WTC11 (cell line): ENCODE data around the gene GSPT1. TPM values are rescaled to one million over a fixed set of nuclear protein-coding genes. Genes with fewer than 3 reads are reported as not detected.

Experiments
- ATAC-seq: fragments of 200-7000 bp; cut with Tn5 transposase; 2 replicates; pipeline ENCODE4 v1.10.0; 2021; ENCODE audit warnings: mild to moderate bottlenecking, moderate library complexity
- CTCF ChIA-PET: fragments of 300-600 bp; sonication (Branson Sonifier 250); formaldehyde crosslinking; loops from one replicate; lab custom pipeline; 2021; ENCODE audit warnings: antibody characterized with exemption; lab: Charles Lee
- POLR2A ChIA-PET: fragments of 350-600 bp; sonication (Branson Sonifier 250); formaldehyde crosslinking; loops from one replicate; lab custom pipeline; 2021; ENCODE audit warnings: antibody characterized with exemption; lab: Charles Lee
- DNase-seq: peaks from one replicate; pipeline ENCODE4 v3.0.0; 2021; ENCODE audit warnings: low spot score
- H3K27ac Mint-ChIP-seq: 2 replicates; pipeline ENCODE4 v1.8.0; 2021; ENCODE audit warnings: mixed read lengths
- H3K27me3 Mint-ChIP-seq: 2 replicates; pipeline ENCODE4 v1.8.0; 2021; ENCODE audit warnings: low read depth, mild to moderate bottlenecking, moderate library complexity, mixed read lengths
- H3K36me3 Mint-ChIP-seq: 2 replicates; pipeline ENCODE4 v1.8.0; 2021; ENCODE audit warnings: mixed read lengths
- H3K4me1 Mint-ChIP-seq: 2 replicates; pipeline ENCODE4 v1.8.0; 2022; ENCODE audit warnings: mixed read lengths
- H3K4me3 Mint-ChIP-seq: 2 replicates; pipeline ENCODE4 v1.8.0; 2021; ENCODE audit warnings: mild to moderate bottlenecking, moderate library complexity, mixed read lengths
- H3K9me3 Mint-ChIP-seq: 2 replicates; pipeline ENCODE4 v1.8.0; 2021; ENCODE audit warnings: mixed read lengths
- CREB1 ChIP-seq: sonication (generic); formaldehyde crosslinking; IDR thresholded peaks from 2 replicates; pipeline ENCODE4 v1.8.0; 2023; ENCODE audit warnings: mild to moderate bottlenecking, missing genetic modification reagents
- ESRRA ChIP-seq: sonication (generic); formaldehyde crosslinking; IDR thresholded peaks from 2 replicates; pipeline ENCODE4 v1.8.1; 2022; ENCODE audit warnings: mild to moderate bottlenecking, missing genetic modification reagents, borderline replicate concordance
- OVOL2 ChIP-seq: fragments of 250-450 bp; sonication (Bioruptor Pico); IDR thresholded peaks from 2 replicates; pipeline ENCODE4 v1.9.0; 2021; ENCODE audit warnings: mild to moderate bottlenecking, borderline replicate concordance
- TEAD1 ChIP-seq: sonication (generic); formaldehyde crosslinking; IDR thresholded peaks from 2 replicates; pipeline ENCODE4 v1.8.0; 2022; ENCODE audit warnings: mild to moderate bottlenecking, missing genetic modification reagents
- ZNF396 ChIP-seq: fragments of 250-450 bp; sonication (Bioruptor Pico); IDR thresholded peaks from 2 replicates; pipeline ENCODE4 v1.8.0; 2021; ENCODE audit warnings: mild to moderate bottlenecking, moderate library complexity, borderline replicate concordance
- ZNF423 ChIP-seq: fragments of 250-450 bp; sonication (Bioruptor Pico); IDR thresholded peaks from 2 replicates; pipeline ENCODE4 v2.1.2; 2022; ENCODE audit warnings: mild to moderate bottlenecking, moderate library complexity
- total RNA-seq: library from RNA; stranded (reverse); gene quantifications from 3 replicates; pipeline ENCODE4 v1.2.3, GENCODE V29; 2021
- TF ChIP-seq, protein P1 (sequence below): sonication (generic); formaldehyde crosslinking; IDR thresholded peaks from 2 replicates; pipeline ENCODE4 v1.8.1; 2023; ENCODE audit warnings: mild to moderate bottlenecking, missing genetic modification reagents, borderline replicate concordance
- TF ChIP-seq, protein P2 (sequence below): fragments of 200-600 bp; IDR thresholded peaks from 2 replicates; pipeline ENCODE4 v1.8.0; 2022; ENCODE audit warnings: antibody characterized with exemption
- TF ChIP-seq, protein P3 (sequence below): sonication (generic); formaldehyde crosslinking; IDR thresholded peaks from 2 replicates; pipeline ENCODE4 v1.8.0; 2022; ENCODE audit warnings: mild to moderate bottlenecking, missing genetic modification reagents
- TF ChIP-seq, protein P4 (sequence below): fragments of 250-450 bp; sonication (Bioruptor Pico); conservative IDR thresholded peaks from 2 replicates; pipeline ENCODE4 v1.9.0; 2021; ENCODE audit warnings: mild to moderate bottlenecking
- TF ChIP-seq, protein P5 (sequence below): sonication (generic); formaldehyde crosslinking; IDR thresholded peaks from 2 replicates; pipeline ENCODE4 v1.8.1; 2022; ENCODE audit warnings: mild to moderate bottlenecking, moderate library complexity, missing genetic modification reagents
- TF ChIP-seq, protein P6 (sequence below): sonication (generic); formaldehyde crosslinking; IDR thresholded peaks from 2 replicates; pipeline ENCODE4 v1.8.0; 2023; ENCODE audit warnings: mild to moderate bottlenecking, missing genetic modification reagents
- TF ChIP-seq, protein P7 (sequence below): sonication (generic); formaldehyde crosslinking; IDR thresholded peaks from 2 replicates; pipeline ENCODE4 v1.8.0; 2022; ENCODE audit warnings: mild to moderate bottlenecking, missing genetic modification reagents
- TF ChIP-seq, protein P8 (sequence below): sonication (generic); formaldehyde crosslinking; IDR thresholded peaks from 2 replicates; pipeline ENCODE4 v1.8.0; 2022; ENCODE audit warnings: missing genetic modification reagents

The GSPT1 gene
- total RNA-seq, 1 experiment from 2014 or later, result 190 TPM

DNA sequence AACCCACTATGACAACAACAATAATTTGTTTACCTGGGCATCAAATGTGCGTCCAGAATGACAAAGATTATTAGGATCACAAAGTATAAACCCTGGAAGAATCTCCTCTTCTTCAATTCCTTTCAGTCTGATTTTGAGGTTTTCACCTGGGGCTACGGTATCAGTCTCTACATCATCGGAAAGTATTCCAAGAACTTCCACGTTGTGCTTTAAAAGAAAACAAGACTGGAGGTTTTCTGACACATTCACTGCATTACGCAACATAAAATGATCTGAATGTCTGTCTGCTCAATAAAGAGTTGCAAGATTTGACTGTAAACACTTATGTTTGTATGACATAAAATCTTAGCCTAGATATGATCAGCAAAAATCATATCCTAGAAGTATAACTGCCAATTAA lies 38.4 kb downstream of the GSPT1 start:
- TF ChIP-seq, protein P1, sequence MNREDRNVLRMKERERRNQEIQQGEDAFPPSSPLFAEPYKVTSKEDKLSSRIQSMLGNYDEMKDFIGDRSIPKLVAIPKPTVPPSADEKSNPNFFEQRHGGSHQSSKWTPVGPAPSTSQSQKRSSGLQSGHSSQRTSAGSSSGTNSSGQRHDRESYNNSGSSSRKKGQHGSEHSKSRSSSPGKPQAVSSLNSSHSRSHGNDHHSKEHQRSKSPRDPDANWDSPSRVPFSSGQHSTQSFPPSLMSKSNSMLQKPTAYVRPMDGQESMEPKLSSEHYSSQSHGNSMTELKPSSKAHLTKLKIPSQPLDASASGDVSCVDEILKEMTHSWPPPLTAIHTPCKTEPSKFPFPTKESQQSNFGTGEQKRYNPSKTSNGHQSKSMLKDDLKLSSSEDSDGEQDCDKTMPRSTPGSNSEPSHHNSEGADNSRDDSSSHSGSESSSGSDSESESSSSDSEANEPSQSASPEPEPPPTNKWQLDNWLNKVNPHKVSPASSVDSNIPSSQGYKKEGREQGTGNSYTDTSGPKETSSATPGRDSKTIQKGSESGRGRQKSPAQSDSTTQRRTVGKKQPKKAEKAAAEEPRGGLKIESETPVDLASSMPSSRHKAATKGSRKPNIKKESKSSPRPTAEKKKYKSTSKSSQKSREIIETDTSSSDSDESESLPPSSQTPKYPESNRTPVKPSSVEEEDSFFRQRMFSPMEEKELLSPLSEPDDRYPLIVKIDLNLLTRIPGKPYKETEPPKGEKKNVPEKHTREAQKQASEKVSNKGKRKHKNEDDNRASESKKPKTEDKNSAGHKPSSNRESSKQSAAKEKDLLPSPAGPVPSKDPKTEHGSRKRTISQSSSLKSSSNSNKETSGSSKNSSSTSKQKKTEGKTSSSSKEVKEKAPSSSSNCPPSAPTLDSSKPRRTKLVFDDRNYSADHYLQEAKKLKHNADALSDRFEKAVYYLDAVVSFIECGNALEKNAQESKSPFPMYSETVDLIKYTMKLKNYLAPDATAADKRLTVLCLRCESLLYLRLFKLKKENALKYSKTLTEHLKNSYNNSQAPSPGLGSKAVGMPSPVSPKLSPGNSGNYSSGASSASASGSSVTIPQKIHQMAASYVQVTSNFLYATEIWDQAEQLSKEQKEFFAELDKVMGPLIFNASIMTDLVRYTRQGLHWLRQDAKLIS (CRISPR knock-in tag), result no peak
- TF ChIP-seq TEAD1 (CRISPR knock-in tag), result no peak
- TF ChIP-seq, protein P2, sequence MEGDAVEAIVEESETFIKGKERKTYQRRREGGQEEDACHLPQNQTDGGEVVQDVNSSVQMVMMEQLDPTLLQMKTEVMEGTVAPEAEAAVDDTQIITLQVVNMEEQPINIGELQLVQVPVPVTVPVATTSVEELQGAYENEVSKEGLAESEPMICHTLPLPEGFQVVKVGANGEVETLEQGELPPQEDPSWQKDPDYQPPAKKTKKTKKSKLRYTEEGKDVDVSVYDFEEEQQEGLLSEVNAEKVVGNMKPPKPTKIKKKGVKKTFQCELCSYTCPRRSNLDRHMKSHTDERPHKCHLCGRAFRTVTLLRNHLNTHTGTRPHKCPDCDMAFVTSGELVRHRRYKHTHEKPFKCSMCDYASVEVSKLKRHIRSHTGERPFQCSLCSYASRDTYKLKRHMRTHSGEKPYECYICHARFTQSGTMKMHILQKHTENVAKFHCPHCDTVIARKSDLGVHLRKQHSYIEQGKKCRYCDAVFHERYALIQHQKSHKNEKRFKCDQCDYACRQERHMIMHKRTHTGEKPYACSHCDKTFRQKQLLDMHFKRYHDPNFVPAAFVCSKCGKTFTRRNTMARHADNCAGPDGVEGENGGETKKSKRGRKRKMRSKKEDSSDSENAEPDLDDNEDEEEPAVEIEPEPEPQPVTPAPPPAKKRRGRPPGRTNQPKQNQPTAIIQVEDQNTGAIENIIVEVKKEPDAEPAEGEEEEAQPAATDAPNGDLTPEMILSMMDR, result no peak
- TF ChIP-seq, protein P3, sequence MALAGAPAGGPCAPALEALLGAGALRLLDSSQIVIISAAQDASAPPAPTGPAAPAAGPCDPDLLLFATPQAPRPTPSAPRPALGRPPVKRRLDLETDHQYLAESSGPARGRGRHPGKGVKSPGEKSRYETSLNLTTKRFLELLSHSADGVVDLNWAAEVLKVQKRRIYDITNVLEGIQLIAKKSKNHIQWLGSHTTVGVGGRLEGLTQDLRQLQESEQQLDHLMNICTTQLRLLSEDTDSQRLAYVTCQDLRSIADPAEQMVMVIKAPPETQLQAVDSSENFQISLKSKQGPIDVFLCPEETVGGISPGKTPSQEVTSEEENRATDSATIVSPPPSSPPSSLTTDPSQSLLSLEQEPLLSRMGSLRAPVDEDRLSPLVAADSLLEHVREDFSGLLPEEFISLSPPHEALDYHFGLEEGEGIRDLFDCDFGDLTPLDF (CRISPR knock-in tag), result no peak
- TF ChIP-seq ESRRA (CRISPR knock-in tag), result no peak
- TF ChIP-seq, protein P4, sequence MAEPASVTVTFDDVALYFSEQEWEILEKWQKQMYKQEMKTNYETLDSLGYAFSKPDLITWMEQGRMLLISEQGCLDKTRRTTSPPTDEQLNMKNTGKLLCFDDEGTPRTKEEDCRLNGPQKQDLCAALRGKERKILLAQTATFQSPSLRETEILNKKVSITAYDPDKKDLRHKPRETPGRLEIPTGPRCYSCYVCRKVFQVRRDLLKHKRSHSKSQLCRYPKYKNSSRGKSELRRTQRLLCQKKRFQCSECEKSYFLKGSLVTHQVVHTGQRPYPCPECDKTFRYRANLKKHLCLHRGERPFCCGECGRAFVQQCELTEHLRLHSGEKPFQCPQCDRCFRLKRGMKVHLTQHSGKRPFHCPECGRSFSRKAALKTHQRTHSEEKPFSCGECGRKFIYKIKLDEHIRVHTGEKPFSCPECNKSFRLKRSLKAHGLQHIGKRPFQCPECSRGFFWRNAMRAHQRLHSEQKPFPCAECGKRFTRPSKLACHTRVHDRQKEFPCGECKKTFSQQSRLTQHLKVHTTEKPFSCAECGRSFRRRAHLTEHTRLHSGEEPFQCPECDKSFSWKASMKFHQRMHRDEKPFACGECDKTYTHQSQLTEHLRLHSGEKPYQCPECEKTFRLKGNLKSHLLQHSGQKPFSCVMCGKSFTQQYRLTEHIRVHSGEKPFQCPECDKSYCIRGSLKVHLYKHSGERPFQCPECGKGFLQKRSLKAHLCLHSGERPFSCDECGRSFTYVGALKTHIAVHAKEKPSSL (CRISPR knock-in tag), result no peak
- TF ChIP-seq ZNF396 (CRISPR knock-in tag), result no peak
- TF ChIP-seq ZNF423 (CRISPR knock-in tag), result no peak
- TF ChIP-seq, all 79 proteins: peak for 0
- peaks cover 69% of the 10 kb centered on the region for H3K36me3 Mint-ChIP-seq
- no peak for DNase-seq
- ChIA-PET POLR2A (no interaction called here), CTCF (no interaction called here)
- no peak overlapping the region for H3K27ac Mint-ChIP-seq
- no peaks in the 10 kb centered on the region for H3K9me3 Mint-ChIP-seq
- no peak for ATAC-seq
- H3K4me3 Mint-ChIP-seq, result no peak overlapping the region
- no peaks in the 10 kb centered on the region for H3K27me3 Mint-ChIP-seq
- H3K4me1 Mint-ChIP-seq, result no peaks in the 10 kb centered on the region

DNA sequence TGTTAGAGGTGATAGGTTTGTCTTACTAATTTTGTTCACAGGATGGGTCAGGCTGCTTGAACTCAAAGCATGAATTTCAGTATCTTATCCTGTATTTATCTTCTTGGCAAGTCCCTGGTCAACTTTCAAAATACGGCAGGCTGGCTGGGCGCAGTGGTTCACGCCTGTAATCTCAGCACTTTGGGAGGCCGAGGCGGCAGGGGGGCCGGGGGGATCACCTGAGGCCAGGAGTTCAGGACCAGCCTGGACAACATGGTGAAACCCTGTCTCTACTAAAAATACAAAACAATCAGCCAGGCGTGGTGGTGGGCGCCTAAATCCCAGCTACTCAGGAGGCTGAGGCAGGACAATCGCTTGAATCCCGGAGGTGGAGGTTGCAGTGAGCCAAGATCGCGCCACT lies 39.5 kb downstream of the GSPT1 start:
- ATAC-seq (no peak), DNase-seq (no peak)
- TF ChIP-seq, protein P5, sequence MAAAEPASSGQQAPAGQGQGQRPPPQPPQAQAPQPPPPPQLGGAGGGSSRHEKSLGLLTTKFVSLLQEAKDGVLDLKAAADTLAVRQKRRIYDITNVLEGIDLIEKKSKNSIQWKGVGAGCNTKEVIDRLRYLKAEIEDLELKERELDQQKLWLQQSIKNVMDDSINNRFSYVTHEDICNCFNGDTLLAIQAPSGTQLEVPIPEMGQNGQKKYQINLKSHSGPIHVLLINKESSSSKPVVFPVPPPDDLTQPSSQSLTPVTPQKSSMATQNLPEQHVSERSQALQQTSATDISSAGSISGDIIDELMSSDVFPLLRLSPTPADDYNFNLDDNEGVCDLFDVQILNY, result no peak
- TF ChIP-seq, protein P6, sequence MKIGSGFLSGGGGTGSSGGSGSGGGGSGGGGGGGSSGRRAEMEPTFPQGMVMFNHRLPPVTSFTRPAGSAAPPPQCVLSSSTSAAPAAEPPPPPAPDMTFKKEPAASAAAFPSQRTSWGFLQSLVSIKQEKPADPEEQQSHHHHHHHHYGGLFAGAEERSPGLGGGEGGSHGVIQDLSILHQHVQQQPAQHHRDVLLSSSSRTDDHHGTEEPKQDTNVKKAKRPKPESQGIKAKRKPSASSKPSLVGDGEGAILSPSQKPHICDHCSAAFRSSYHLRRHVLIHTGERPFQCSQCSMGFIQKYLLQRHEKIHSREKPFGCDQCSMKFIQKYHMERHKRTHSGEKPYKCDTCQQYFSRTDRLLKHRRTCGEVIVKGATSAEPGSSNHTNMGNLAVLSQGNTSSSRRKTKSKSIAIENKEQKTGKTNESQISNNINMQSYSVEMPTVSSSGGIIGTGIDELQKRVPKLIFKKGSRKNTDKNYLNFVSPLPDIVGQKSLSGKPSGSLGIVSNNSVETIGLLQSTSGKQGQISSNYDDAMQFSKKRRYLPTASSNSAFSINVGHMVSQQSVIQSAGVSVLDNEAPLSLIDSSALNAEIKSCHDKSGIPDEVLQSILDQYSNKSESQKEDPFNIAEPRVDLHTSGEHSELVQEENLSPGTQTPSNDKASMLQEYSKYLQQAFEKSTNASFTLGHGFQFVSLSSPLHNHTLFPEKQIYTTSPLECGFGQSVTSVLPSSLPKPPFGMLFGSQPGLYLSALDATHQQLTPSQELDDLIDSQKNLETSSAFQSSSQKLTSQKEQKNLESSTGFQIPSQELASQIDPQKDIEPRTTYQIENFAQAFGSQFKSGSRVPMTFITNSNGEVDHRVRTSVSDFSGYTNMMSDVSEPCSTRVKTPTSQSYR, result no peak
- TF ChIP-seq, protein P7, sequence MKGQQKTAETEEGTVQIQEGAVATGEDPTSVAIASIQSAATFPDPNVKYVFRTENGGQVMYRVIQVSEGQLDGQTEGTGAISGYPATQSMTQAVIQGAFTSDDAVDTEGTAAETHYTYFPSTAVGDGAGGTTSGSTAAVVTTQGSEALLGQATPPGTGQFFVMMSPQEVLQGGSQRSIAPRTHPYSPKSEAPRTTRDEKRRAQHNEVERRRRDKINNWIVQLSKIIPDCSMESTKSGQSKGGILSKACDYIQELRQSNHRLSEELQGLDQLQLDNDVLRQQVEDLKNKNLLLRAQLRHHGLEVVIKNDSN (CRISPR knock-in tag), result no peak
- TF ChIP-seq, protein P8, sequence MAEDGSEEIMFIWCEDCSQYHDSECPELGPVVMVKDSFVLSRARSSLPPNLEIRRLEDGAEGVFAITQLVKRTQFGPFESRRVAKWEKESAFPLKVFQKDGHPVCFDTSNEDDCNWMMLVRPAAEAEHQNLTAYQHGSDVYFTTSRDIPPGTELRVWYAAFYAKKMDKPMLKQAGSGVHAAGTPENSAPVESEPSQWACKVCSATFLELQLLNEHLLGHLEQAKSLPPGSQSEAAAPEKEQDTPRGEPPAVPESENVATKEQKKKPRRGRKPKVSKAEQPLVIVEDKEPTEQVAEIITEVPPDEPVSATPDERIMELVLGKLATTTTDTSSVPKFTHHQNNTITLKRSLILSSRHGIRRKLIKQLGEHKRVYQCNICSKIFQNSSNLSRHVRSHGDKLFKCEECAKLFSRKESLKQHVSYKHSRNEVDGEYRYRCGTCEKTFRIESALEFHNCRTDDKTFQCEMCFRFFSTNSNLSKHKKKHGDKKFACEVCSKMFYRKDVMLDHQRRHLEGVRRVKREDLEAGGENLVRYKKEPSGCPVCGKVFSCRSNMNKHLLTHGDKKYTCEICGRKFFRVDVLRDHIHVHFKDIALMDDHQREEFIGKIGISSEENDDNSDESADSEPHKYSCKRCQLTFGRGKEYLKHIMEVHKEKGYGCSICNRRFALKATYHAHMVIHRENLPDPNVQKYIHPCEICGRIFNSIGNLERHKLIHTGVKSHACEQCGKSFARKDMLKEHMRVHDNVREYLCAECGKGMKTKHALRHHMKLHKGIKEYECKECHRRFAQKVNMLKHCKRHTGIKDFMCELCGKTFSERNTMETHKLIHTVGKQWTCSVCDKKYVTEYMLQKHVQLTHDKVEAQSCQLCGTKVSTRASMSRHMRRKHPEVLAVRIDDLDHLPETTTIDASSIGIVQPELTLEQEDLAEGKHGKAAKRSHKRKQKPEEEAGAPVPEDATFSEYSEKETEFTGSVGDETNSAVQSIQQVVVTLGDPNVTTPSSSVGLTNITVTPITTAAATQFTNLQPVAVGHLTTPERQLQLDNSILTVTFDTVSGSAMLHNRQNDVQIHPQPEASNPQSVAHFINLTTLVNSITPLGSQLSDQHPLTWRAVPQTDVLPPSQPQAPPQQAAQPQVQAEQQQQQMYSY, result no peak
- no peak for TF ChIP-seq CREB1 (CRISPR knock-in tag)
- TF ChIP-seq, protein P4 (CRISPR knock-in tag), result no peak
- no peak for TF ChIP-seq OVOL2 (CRISPR knock-in tag)
- ChIA-PET POLR2A (no interaction called here), CTCF (no interaction called here)
- peaks cover 60% of the 10 kb centered on the region for H3K36me3 Mint-ChIP-seq
- peaks cover 3% of the 10 kb centered on the region for H3K4me1 Mint-ChIP-seq
- no peak overlapping the region for H3K4me3 Mint-ChIP-seq
- H3K27ac Mint-ChIP-seq, result no peak overlapping the region
- H3K27me3 Mint-ChIP-seq, result no peaks in the 10 kb centered on the region; the same call in 1 of the 2 replicates
- H3K9me3 Mint-ChIP-seq, result no peaks in the 10 kb centered on the region
